ENCODE results near the gene INVS.

INVS gene

DNA sequence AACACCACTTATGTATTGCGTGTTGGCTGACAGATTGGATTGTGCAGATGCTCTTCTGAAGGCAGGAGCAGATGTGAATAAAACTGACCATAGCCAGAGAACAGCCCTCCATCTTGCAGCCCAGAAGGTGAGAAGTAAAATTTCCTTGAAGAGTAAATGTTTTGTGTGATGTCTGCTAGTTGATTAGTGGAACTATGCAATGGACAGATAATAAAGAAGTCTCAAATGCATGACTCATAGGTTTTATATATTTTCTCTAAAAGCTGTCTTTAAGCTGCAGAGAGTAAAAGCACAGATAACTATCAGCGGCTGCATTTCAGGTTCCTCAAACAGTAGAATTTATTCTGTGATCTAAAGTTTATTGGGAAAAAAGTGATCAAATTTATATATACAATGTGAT lies 27.4 kb downstream of the INVS start:
- H4K20me1 ChIP-seq (ENCODE audit: insufficient read depth, low read length), result no peaks in the 10 kb centered on the region
- DNase-seq, result no peak
- H3K4me2 ChIP-seq (ENCODE audit: insufficient read depth, low read length), result no peak overlapping the region
- 0 out of 2 replicates have a peak, but pooled peaks cover 2% of the 10 kb centered on the region for H3K79me2 ChIP-seq (ENCODE audit: insufficient read depth, low read length)
- no peaks in the 10 kb centered on the region for H3K27me3 ChIP-seq (ENCODE audit: insufficient read depth, low read length, poor library complexity)
- H3K9ac ChIP-seq (ENCODE audit: low read depth, low read length), result no peak overlapping the region
- no peaks in the 10 kb centered on the region for H3K9me3 ChIP-seq (ENCODE audit: insufficient read depth, low read length, severe bottlenecking)
- H3K4me3 ChIP-seq (ENCODE audit: low read depth in 1 of 2, low read length in 2 of 2), result no peak overlapping the region
- H2AFZ ChIP-seq (ENCODE audit: low read depth, low read length), result no peak overlapping the region
- H3K4me1 ChIP-seq (ENCODE audit: insufficient read depth, low read length), result no peaks in the 10 kb centered on the region
- peaks cover 6% of the 10 kb centered on the region; the same call in 1 of the 2 replicates for H3K36me3 ChIP-seq (ENCODE audit: insufficient read depth, low read length)
- H3K27ac ChIP-seq (ENCODE audit: low read length), result no peak overlapping the region
- TF ChIP-seq, protein P1, sequence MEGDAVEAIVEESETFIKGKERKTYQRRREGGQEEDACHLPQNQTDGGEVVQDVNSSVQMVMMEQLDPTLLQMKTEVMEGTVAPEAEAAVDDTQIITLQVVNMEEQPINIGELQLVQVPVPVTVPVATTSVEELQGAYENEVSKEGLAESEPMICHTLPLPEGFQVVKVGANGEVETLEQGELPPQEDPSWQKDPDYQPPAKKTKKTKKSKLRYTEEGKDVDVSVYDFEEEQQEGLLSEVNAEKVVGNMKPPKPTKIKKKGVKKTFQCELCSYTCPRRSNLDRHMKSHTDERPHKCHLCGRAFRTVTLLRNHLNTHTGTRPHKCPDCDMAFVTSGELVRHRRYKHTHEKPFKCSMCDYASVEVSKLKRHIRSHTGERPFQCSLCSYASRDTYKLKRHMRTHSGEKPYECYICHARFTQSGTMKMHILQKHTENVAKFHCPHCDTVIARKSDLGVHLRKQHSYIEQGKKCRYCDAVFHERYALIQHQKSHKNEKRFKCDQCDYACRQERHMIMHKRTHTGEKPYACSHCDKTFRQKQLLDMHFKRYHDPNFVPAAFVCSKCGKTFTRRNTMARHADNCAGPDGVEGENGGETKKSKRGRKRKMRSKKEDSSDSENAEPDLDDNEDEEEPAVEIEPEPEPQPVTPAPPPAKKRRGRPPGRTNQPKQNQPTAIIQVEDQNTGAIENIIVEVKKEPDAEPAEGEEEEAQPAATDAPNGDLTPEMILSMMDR (IDR thresholded peaks at IDR 0.05; ENCODE audit: borderline replicate concordance, extremely low read depth, low read length, poor library complexity, severe bottlenecking), result no peak
- TF ChIP-seq EZH2 (IDR thresholded peaks at IDR 0.05; ENCODE audit: borderline replicate concordance, low read depth, low read length, severe bottlenecking), result no peak
- ATAC-seq (ENCODE audit: insufficient read depth, low read depth), result no peak

DNA sequence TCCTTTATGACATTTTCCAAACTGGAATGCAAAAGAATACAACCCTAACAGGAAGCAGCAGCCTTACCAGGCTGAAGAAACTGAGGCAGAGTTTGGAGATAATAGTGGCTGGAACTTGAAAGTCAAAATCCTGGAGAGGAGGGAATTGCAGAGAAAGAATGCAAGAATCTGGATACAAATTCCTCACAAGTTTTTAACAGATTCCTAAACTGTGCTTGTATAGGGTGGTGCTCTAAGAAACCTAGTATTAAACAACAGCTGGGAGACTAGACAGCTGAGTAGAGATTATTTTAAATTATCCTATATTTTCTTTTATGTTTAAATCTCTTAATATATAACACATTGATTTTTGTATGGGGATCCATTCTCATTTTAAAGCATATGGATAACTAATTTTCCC lies 30.7 kb downstream of the INVS start:
- peaks cover 6% of the 10 kb centered on the region; the same call in 1 of the 2 replicates for H3K36me3 ChIP-seq (ENCODE audit: insufficient read depth, low read length)
- H3K4me1 ChIP-seq (ENCODE audit: insufficient read depth, low read length), result no peaks in the 10 kb centered on the region
- no peak overlapping the region for H3K27ac ChIP-seq (ENCODE audit: low read length)
- H3K79me2 ChIP-seq (ENCODE audit: insufficient read depth, low read length), result 0 out of 2 replicates have a peak, but pooled peaks cover 2% of the 10 kb centered on the region
- H3K9ac ChIP-seq (ENCODE audit: low read depth, low read length), result no peak overlapping the region
- no peak overlapping the region for H3K4me2 ChIP-seq (ENCODE audit: insufficient read depth, low read length)
- no peak overlapping the region for H2AFZ ChIP-seq (ENCODE audit: low read depth, low read length)
- H3K9me3 ChIP-seq (ENCODE audit: insufficient read depth, low read length, severe bottlenecking), result no peaks in the 10 kb centered on the region
- no peak for ATAC-seq (ENCODE audit: insufficient read depth, low read depth)
- no peaks in the 10 kb centered on the region for H3K27me3 ChIP-seq (ENCODE audit: insufficient read depth, low read length, poor library complexity)
- no peak for TF ChIP-seq EZH2 (IDR thresholded peaks at IDR 0.05; ENCODE audit: borderline replicate concordance, low read depth, low read length, severe bottlenecking)
- TF ChIP-seq, protein P1 (IDR thresholded peaks at IDR 0.05; ENCODE audit: borderline replicate concordance, extremely low read depth, low read length, poor library complexity, severe bottlenecking), result no peak
- no peak for DNase-seq
- H4K20me1 ChIP-seq (ENCODE audit: insufficient read depth, low read length), result no peaks in the 10 kb centered on the region
- H3K4me3 ChIP-seq (ENCODE audit: low read depth in 1 of 2, low read length in 2 of 2), result no peak overlapping the region

DNA sequence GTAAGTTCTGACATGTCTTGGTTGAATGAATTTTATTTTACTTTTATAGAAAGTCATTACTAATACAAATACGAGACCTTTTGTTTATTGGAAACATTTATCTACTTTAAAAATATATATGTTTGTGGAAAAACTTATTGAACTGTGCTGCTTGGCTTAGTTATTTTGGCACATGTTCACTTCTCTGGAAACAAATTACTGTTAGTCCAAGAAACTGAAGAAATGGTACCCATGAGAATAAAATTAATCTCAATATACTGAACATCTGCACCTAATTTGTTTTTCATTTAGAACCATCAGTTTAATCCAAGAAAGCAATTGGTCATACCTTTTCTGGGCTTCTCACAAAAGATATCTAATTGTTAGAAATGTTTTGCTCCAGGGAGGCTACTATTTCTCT lies 32.2 kb downstream of the INVS start:
- H3K36me3 ChIP-seq (ENCODE audit: insufficient read depth, low read length), result peaks cover 6% of the 10 kb centered on the region; the same call in 1 of the 2 replicates
- H3K79me2 ChIP-seq (ENCODE audit: insufficient read depth, low read length), result no peaks in the 10 kb centered on the region
- no peaks in the 10 kb centered on the region for H3K27me3 ChIP-seq (ENCODE audit: insufficient read depth, low read length, poor library complexity)
- no peaks in the 10 kb centered on the region for H3K4me1 ChIP-seq (ENCODE audit: insufficient read depth, low read length)
- TF ChIP-seq EZH2 (IDR thresholded peaks at IDR 0.05; ENCODE audit: borderline replicate concordance, low read depth, low read length, severe bottlenecking), result no peak
- TF ChIP-seq, protein P1 (IDR thresholded peaks at IDR 0.05; ENCODE audit: borderline replicate concordance, extremely low read depth, low read length, poor library complexity, severe bottlenecking), result no peak
- DNase-seq (no peak), ATAC-seq (ENCODE audit: insufficient read depth, low read depth) (no peak)
- no peak overlapping the region for H3K4me3 ChIP-seq (ENCODE audit: low read depth in 1 of 2, low read length in 2 of 2)
- no peak overlapping the region for H3K4me2 ChIP-seq (ENCODE audit: insufficient read depth, low read length)
- H3K9me3 ChIP-seq (ENCODE audit: insufficient read depth, low read length, severe bottlenecking), result no peaks in the 10 kb centered on the region
- no peaks in the 10 kb centered on the region for H4K20me1 ChIP-seq (ENCODE audit: insufficient read depth, low read length)
- H3K27ac ChIP-seq (ENCODE audit: low read length), result no peak overlapping the region
- no peak overlapping the region for H2AFZ ChIP-seq (ENCODE audit: low read depth, low read length)
- H3K9ac ChIP-seq (ENCODE audit: low read depth, low read length), result no peak overlapping the region
